HEK293T (cell line): ENCODE measurements around the gene EXOC3L1.

Experiments used
- CTCF ChIA-PET: fragments of 350-600 bp; formaldehyde crosslinking; extraction: SDS; loops from one replicate; lab custom pipeline; 2021; ENCODE audit warnings: antibody characterized with exemption, inconsistent platforms; lab: Yijun Ruan, JAX
- POLR2A ChIA-PET: fragments of 350-600 bp; formaldehyde crosslinking; extraction: SDS; loops from one replicate; lab custom pipeline; 2020; ENCODE audit warnings: antibody characterized with exemption, inconsistent platforms; lab: Yijun Ruan, JAX
- DNase-seq: peaks from one replicate; pipeline ENCODE4 v3.0.0; 2012; ENCODE audit warnings: mixed read lengths; ENCODE audit errors: extremely low spot score
- ARNT ChIP-seq: fragments of 450-650 bp; IDR thresholded peaks from 2 replicates; pipeline ENCODE4 v1.6.1; 2017; ENCODE audit warnings: mild to moderate bottlenecking
- BHLHE40 ChIP-seq: fragments of 450-650 bp; IDR thresholded peaks from 2 replicates; pipeline ENCODE4 v1.6.1; 2016; ENCODE audit warnings: mild to moderate bottlenecking, moderate library complexity, borderline replicate concordance
- CTBP1 ChIP-seq: fragments of 450-650 bp; IDR thresholded peaks from 2 replicates; pipeline ENCODE4 v1.6.1; 2016; ENCODE audit warnings: borderline replicate concordance
- ELF4 ChIP-seq: fragments of 450-650 bp; IDR thresholded peaks from 2 replicates; pipeline ENCODE4 v1.6.1; 2017; ENCODE audit warnings: antibody characterized with exemption
- FOXA1 ChIP-seq: fragments of 450-650 bp; IDR thresholded peaks from 2 replicates; pipeline ENCODE4 v1.6.1; 2016; ENCODE audit warnings: mild to moderate bottlenecking
- FOXK2 ChIP-seq: fragments of 450-650 bp; IDR thresholded peaks from 2 replicates; pipeline ENCODE4 v1.6.1; 2016; ENCODE audit warnings: mild to moderate bottlenecking
- FOXM1 ChIP-seq: fragments of 450-650 bp; IDR thresholded peaks from 2 replicates; pipeline ENCODE4 v1.6.1; 2017; ENCODE audit warnings: mild to moderate bottlenecking, borderline replicate concordance
- HDGF ChIP-seq: fragments of 450-650 bp; IDR thresholded peaks from 2 replicates; pipeline ENCODE4 v1.6.1; 2017; ENCODE audit warnings: antibody characterized with exemption, borderline replicate concordance
- L3MBTL2 ChIP-seq: fragments of 450-650 bp; conservative IDR thresholded peaks from 2 replicates; pipeline ENCODE4 v1.6.1; 2016; ENCODE audit warnings: mild to moderate bottlenecking
- LEF1 ChIP-seq: fragments of 450-650 bp; IDR thresholded peaks from 2 replicates; pipeline ENCODE4 v1.6.1; 2017; ENCODE audit warnings: mild to moderate bottlenecking, borderline replicate concordance
- NFRKB ChIP-seq: fragments of 450-650 bp; IDR thresholded peaks from 2 replicates; pipeline ENCODE4 v1.6.1; 2016; ENCODE audit warnings: mild to moderate bottlenecking, moderate library complexity
- PKNOX1 ChIP-seq: fragments of 450-650 bp; IDR thresholded peaks from 2 replicates; pipeline ENCODE4 v1.6.1; 2016
- SP1 ChIP-seq: fragments of 450-650 bp; IDR thresholded peaks from 2 replicates; pipeline ENCODE4 v1.6.1; 2017
- SUZ12 ChIP-seq: fragments of 450-650 bp; IDR thresholded peaks from 2 replicates; pipeline ENCODE4 v1.6.1; 2016; ENCODE audit warnings: mild to moderate bottlenecking
- TARDBP ChIP-seq: fragments of 450-650 bp; IDR thresholded peaks from 2 replicates; pipeline ENCODE4 v1.6.1; 2016
- ZNF384 ChIP-seq: fragments of 450-650 bp; IDR thresholded peaks from 2 replicates; pipeline ENCODE4 v1.6.1; 2016

The EXOC3L1 gene

GRCh38 chr16:67235816-67236562, 46.1 kb upstream of the EXOC3L1 start:
- ChIA-PET CTCF (no interaction called here), POLR2A (interaction anchor here (1.1 to 4.9 kb wide), 4 partner anchors 9 to 275 kb away, joined by 3 to 41 read pairs (median 12); partner anchors contain the start of genes CES3, FHOD1, SLC9A5 and TMEM208)
- DNase-seq, result no peak
- no peak for TF ChIP-seq FOXK2
- no peak for TF ChIP-seq L3MBTL2
- TF ChIP-seq FOXM1, result no peak
- no peak for TF ChIP-seq TARDBP
- no peak for TF ChIP-seq SUZ12
- TF ChIP-seq NFRKB, result no peak
- TF ChIP-seq HDGF, result no peak
- TF ChIP-seq ZNF384, result no peak
- no peak for TF ChIP-seq FOXA1
- TF ChIP-seq SP1, result no peak
- no peak for TF ChIP-seq ELF4
- no peak for TF ChIP-seq PKNOX1
- TF ChIP-seq BHLHE40, result no peak
- TF ChIP-seq ARNT, result no peak
- TF ChIP-seq LEF1, result no peak

GRCh38 chr16:67234180-67234597, 44.3 kb upstream of the EXOC3L1 start:
- DNase-seq, result no peak
- POLR2A ChIA-PET, result interaction anchor here (0.7 to 0.9 kb wide), 2 partner anchors 8 to 11 kb away, joined by 3 to 4 read pairs; no protein-coding TSS in a partner anchor
- CTCF ChIA-PET, result no interaction called here
- no peak for TF ChIP-seq FOXM1
- no peak for TF ChIP-seq SP1
- TF ChIP-seq L3MBTL2, result no peak
- no peak for TF ChIP-seq SUZ12
- no peak for TF ChIP-seq LEF1
- TF ChIP-seq TARDBP, result no peak
- no peak for TF ChIP-seq FOXK2
- TF ChIP-seq CTBP1, result no peak
- TF ChIP-seq HDGF, result no peak
- no peak for TF ChIP-seq BHLHE40
- no peak for TF ChIP-seq NFRKB
- no peak for TF ChIP-seq ARNT
- no peak for TF ChIP-seq FOXA1
- no peak for TF ChIP-seq PKNOX1
- no peak for TF ChIP-seq ELF4
- TF ChIP-seq ZNF384, result no peak

GRCh38 chr16:67233596-67233995, 43.7 kb upstream of the EXOC3L1 start:
- no peak for TF ChIP-seq BHLHE40
- TF ChIP-seq HDGF, result no peak
- TF ChIP-seq ZNF384, result no peak
- TF ChIP-seq CTBP1, result no peak
- no peak for TF ChIP-seq PKNOX1
- no peak for TF ChIP-seq FOXM1
- TF ChIP-seq LEF1, result no peak
- no peak for TF ChIP-seq FOXK2
- no peak for TF ChIP-seq SP1
- no peak for TF ChIP-seq NFRKB
- TF ChIP-seq FOXA1, result no peak
- TF ChIP-seq TARDBP, result no peak
- TF ChIP-seq L3MBTL2, result no peak
- no peak for TF ChIP-seq SUZ12
- no peak for TF ChIP-seq ARNT
- no peak for TF ChIP-seq ELF4
- DNase-seq, result no peak
- POLR2A ChIA-PET, result interaction anchor here (0.7 to 0.9 kb wide), 2 partner anchors 9 to 11 kb away, joined by 3 to 4 read pairs; no protein-coding TSS in a partner anchor
- CTCF ChIA-PET, result no interaction called here

- ChIA-PET POLR2A (interaction anchor here (1.5 to 1.9 kb wide), 2 partner anchors 12 to 15 kb away, joined by 4 to 5 read pairs; no protein-coding TSS in a partner anchor), CTCF (no interaction called here)
- no peak for DNase-seq
- TF ChIP-seq NFRKB (no peak), CTBP1 (no peak), ZNF384 (no peak), ARNT (no peak), LEF1 (no peak), FOXA1 (no peak)
Measured at GRCh38 chr16:67230809-67231660, 41.1 kb upstream of the EXOC3L1 start.
